Parathyroid adenoma (tissue), 2 donors: ENCODE results near the gene RPL28.

Experiments used
- H2AFZ ChIP-seq: fragments of 300-600 bp; sonication (generic); one replicate; pipeline ENCODE4 v1.7.0; 2017; ENCODE audit warnings: antibody characterized with exemption, mild to moderate bottlenecking
- H3K27ac ChIP-seq: fragments of 300-600 bp; sonication (generic); one replicate; pipeline ENCODE4 v1.7.0; 2017
- H3K27me3 ChIP-seq: fragments of 300-600 bp; sonication (generic); one replicate; pipeline ENCODE4 v1.7.0; 2017; ENCODE audit warnings: low read length; ENCODE audit not compliant: control insufficient read depth, insufficient read depth
- H3K36me3 ChIP-seq: fragments of 300-600 bp; sonication (generic); one replicate; pipeline ENCODE4 v1.7.0; 2017; ENCODE audit warnings: low read length; ENCODE audit not compliant: control insufficient read depth, insufficient read depth
- H3K4me1 ChIP-seq: fragments of 300-600 bp; sonication (generic); one replicate; pipeline ENCODE4 v1.7.0; 2017; ENCODE audit warnings: control low read depth
- H3K4me2 ChIP-seq: fragments of 300-600 bp; sonication (generic); one replicate; pipeline ENCODE4 v1.7.0; 2017; ENCODE audit warnings: low read length
- H3K4me3 ChIP-seq: fragments of 300-600 bp; sonication (generic); one replicate; pipeline ENCODE4 v1.7.0; 2017; ENCODE audit warnings: low read depth, low read length
- H3K79me2 ChIP-seq: fragments of 300-600 bp; sonication (generic); one replicate; pipeline ENCODE4 v1.7.0; 2017; ENCODE audit warnings: control low read depth
- H3K9ac ChIP-seq: fragments of 300-600 bp; sonication (generic); one replicate; pipeline ENCODE4 v1.7.0; 2017; ENCODE audit warnings: mild to moderate bottlenecking
- H3K9me3 ChIP-seq: fragments of 300-600 bp; sonication (generic); one replicate; pipeline ENCODE4 v1.7.0; 2017; ENCODE audit warnings: low read length; ENCODE audit not compliant: control insufficient read depth
- TF ChIP-seq, protein P1 (sequence below): fragments of 300-600 bp; sonication (generic); IDR thresholded peaks from one replicate; pipeline ENCODE4 v1.7.0; 2017; ENCODE audit warnings: antibody characterized with exemption, mild to moderate bottlenecking
- donor health status: primary hyperparathyroidism.

RPL28 gene

DNA sequence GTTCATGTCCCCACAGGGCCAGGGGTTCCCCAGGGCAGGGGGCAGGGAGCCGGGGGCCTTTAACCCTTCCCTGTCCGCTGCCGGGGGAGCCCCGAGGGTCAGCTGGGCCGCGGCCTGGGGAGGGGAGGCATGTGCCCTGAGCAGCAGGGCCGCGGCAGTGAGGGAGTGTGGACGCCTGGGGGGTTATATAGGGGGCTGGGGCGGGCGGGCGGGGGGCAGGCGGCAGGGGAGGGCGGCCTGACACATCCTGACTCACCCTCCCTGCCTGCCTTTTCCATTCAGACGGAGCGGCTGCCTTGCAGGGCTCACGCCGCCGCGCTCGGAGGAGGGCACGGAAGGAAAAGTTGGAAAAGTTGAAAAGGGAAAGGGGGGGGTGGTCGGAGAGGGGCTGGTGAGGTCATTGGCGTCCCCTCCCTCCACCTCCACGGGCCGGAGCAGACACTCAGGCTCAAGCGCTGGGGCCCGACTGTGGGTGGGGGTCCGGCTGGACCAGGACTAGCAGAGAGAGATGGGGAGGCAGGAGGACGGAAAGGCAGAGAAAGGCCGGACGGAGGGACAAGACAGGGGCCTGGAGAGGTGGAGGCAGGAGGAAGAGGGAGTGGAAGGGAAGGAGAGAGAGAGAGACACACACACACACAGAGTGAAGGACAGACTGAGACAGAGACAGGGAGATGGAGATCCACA, 15.3 kb upstream of the RPL28 start, which contains the start of gene IL11:
IL11 (minus strand) TSS at position 159 of the 684 bp plus-strand sequence; CDS start at position 6, 153 bp downstream.
- H3K4me3 ChIP-seq = peak within 1 kb of the TSS; percentile 11

DNA sequence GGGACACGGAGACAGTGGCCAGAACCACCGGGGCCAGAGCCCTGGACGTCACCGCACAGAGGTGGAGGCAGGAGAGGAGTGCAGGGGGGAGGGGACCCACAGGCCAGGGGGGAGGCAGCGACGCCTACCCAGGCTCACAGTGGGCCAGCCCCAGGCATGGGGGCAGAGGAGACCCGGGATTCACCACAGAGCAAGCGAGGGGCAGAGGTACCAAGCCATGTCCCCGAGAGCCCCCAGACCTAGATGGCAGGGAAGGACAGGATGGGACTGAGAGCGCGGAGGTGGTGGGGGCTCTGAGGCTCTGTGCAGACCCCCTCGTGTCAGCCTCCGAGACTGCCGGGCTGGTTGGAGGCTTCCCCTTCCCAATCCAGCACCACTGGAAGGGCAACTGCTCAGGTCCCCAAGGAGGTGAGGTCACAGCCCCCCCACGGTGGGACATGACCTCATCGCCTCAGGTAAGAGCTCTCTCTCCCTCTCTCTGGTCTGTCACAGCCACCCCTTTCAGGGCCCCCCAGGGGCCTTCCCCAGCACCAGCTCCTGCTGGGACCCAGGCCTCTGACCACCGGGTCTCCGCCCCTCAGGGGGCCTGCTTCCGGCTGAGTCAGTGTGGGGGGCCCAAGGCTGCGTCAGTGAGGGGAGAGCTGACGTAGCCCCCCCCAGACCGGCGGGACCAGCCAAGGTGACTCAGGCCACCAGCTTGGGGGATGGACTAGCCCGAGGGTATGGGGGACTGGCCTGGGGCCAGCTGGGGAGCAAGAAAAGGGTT, 13.2 kb upstream of the RPL28 start:
- Histone ChIP-seq H3K27me3 (peaks cover 10% of the 10 kb centered on the region), H3K9me3 (no peaks in the 10 kb centered on the region), H3K4me2 (no peak overlapping the region), H3K4me1 (no peaks in the 10 kb centered on the region), H3K79me2 (no peaks in the 10 kb centered on the region), H3K4me3 (no peak overlapping the region), H2AFZ (no peak overlapping the region), H3K36me3 (no peaks in the 10 kb centered on the region), H3K9ac (no peak overlapping the region), H3K27ac (no peak overlapping the region)
- TF ChIP-seq, protein P1, sequence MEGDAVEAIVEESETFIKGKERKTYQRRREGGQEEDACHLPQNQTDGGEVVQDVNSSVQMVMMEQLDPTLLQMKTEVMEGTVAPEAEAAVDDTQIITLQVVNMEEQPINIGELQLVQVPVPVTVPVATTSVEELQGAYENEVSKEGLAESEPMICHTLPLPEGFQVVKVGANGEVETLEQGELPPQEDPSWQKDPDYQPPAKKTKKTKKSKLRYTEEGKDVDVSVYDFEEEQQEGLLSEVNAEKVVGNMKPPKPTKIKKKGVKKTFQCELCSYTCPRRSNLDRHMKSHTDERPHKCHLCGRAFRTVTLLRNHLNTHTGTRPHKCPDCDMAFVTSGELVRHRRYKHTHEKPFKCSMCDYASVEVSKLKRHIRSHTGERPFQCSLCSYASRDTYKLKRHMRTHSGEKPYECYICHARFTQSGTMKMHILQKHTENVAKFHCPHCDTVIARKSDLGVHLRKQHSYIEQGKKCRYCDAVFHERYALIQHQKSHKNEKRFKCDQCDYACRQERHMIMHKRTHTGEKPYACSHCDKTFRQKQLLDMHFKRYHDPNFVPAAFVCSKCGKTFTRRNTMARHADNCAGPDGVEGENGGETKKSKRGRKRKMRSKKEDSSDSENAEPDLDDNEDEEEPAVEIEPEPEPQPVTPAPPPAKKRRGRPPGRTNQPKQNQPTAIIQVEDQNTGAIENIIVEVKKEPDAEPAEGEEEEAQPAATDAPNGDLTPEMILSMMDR = no peak

More for the DNA sequence above, 15.3 kb upstream of the RPL28 start, which contains the start of gene IL11:
- peak within 1 kb of the TSS; percentile 47 for H3K4me2 ChIP-seq
- peaks cover 10% of the 10 kb centered on the region for H3K27me3 ChIP-seq
- TF ChIP-seq, protein P1 = no peak
- H2AFZ ChIP-seq = peak within 1 kb of the TSS; percentile 50
- H3K4me1 ChIP-seq = no peaks in the 10 kb centered on the region
- no peaks in the 10 kb centered on the region for H3K36me3 ChIP-seq
- no peaks in the 10 kb centered on the region for H3K9me3 ChIP-seq
- H3K79me2 ChIP-seq = no peaks in the 10 kb centered on the region
- no peak within 1 kb of the TSS for H3K27ac ChIP-seq
- no peak within 1 kb of the TSS for H3K9ac ChIP-seq

DNA sequence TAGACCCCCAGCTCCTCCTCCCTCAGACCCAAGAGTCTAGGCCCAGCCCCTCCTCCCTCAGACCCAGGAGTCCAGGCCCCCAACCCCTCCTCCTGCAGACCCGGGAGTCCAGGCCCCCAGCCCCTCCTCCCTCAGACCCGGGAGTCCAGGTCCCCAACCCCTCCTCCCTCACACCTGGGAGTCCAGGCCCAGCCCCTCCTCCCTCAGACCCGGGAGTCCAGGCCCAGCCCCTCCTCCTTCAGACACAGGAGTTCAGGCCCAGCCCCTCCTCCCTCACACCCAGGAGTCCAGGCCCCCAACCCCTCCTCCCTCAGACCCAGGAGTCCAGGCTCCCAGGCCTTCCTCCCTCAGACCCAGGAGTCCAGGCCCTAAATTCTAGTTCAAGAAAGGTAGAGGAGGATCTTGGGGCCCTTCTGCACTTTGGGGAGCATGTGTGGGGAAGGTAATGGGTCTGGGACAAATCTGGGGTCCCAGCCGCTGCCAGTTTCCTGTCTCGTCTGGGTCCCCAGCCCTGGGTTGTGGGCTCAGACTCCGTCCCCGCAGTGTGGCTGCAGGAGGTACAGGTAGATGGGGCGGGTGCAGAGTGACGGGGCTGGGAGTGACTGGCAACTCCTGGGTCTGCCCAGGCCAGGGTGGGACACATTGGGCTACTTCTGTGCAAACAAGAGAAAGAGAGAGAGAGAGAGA, 12.3 kb upstream of the RPL28 start:
- Histone ChIP-seq H3K4me2 (no peak overlapping the region), H3K9me3 (no peaks in the 10 kb centered on the region), H3K9ac (no peak overlapping the region), H3K36me3 (no peaks in the 10 kb centered on the region), H2AFZ (no peak overlapping the region), H3K27ac (no peak overlapping the region), H3K4me1 (no peaks in the 10 kb centered on the region), H3K79me2 (no peaks in the 10 kb centered on the region), H3K4me3 (no peak overlapping the region), H3K27me3 (peaks cover 10% of the 10 kb centered on the region)
- TF ChIP-seq, protein P1 = no peak

DNA sequence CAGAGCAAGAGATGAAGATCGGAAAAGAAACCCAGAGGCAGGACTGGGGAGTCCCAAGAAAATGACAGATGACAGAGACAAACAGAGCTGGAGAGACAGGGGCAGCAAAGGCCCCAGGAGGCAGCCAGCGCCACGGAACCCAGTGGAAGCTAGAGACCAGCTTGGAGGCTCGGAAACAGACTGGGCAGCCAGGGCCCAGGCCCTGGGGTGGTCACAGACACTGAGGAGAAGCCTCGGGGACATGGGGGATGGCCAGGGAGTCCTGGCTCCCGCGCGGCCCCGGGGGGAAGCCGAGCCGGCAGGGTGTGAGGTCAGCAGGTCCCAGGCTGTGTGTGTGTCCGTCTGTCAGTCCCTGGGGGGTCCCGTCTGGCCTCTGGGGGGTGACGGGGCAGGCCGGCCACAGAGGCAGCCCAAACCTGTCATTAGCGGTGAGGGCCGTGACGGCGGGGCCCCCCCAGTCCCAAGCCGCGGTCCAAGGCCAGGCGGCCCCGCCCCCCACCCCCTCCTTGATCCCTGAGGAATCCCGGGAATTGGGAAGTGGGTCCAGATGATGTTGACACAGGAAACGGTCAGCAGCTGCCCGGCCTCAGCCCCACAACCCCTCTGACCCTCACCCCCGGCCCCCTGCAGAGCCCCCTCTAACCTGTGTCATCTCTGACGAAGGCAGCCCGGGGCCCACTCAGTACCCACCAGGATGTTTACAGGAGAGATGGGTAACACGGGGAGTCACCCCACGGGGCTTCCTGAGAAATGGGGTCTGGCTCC, 11.6 kb upstream of the RPL28 start:
- Histone ChIP-seq H3K27me3 (peaks cover 6% of the 10 kb centered on the region), H3K4me3 (no peak overlapping the region), H3K79me2 (no peaks in the 10 kb centered on the region), H3K27ac (no peak overlapping the region), H2AFZ (no peak overlapping the region), H3K4me2 (no peak overlapping the region), H3K4me1 (no peaks in the 10 kb centered on the region), H3K36me3 (no peaks in the 10 kb centered on the region), H3K9ac (no peak overlapping the region), H3K9me3 (no peaks in the 10 kb centered on the region)
- TF ChIP-seq, protein P1 = no peak
